Activated CD8-positive, alpha-beta memory T cell treated with anti-CD3 and anti-CD28 coated beads, Interleukin-2, amount 50 U/mL, for 24 hours (primary cell): ENCODE data around the gene ANXA9.

Experiments used
- DNase-seq: peaks from one replicate; pipeline ENCODE4 v3.0.0-alpha.2; 2020; ENCODE audit errors: extremely low read depth

ANXA9 gene

GRCh38 chr1:150981805-150982712, at the start of gene ANXA9:
Gene ANXA9 (plus strand): TSS chr1:150982292. CDS start chr1:150983106, 814 bp downstream.
- no peak for DNase-seq

- DNase-seq = no peak
These were observed 37.2 kb upstream of the ANXA9 start for GRCh38 chr1:150944856-150945255.

- no peak for DNase-seq
These were observed 27.4 kb upstream of the ANXA9 start for GRCh38 chr1:150954708-150955107.

- DNase-seq = no peak
These were observed 26.8 kb upstream of the ANXA9 start for GRCh38 chr1:150955280-150955679.

- no peak for DNase-seq
These were observed 24.4 kb upstream of the ANXA9 start for GRCh38 chr1:150957666-150958065.

- no peak for DNase-seq
These were observed 21.4 kb upstream of the ANXA9 start for GRCh38 chr1:150960646-150961045.

GRCh38 chr1:150961756-150962155, 20.3 kb upstream of the ANXA9 start:
- no peak for DNase-seq

- DNase-seq = no peak
These were observed 18.6 kb upstream of the ANXA9 start for GRCh38 chr1:150963321-150964163.

GRCh38 chr1:150964164-150964489, 18.0 kb upstream of the ANXA9 start:
- DNase-seq = no peak

- no peak for DNase-seq
These were observed 16.5 kb upstream of the ANXA9 start for GRCh38 chr1:150965605-150966004.

- no peak for DNase-seq
These were observed 16.1 kb upstream of the ANXA9 start for GRCh38 chr1:150966011-150966410.

- no peak for DNase-seq
These were observed 14.2 kb upstream of the ANXA9 start for GRCh38 chr1:150967936-150968335.

- no peak for DNase-seq
These were observed 13.6 kb upstream of the ANXA9 start for GRCh38 chr1:150968491-150968890.

- no peak for DNase-seq
These were observed 12.5 kb upstream of the ANXA9 start for GRCh38 chr1:150969626-150970025.

- no peak for DNase-seq
These were observed 11.1 kb upstream of the ANXA9 start for GRCh38 chr1:150970808-150971582.

GRCh38 chr1:150971583-150972416, 10.3 kb upstream of the ANXA9 start:
- no peak for DNase-seq

GRCh38 chr1:150972417-150972940, 9.6 kb upstream of the ANXA9 start:
- no peak for DNase-seq

GRCh38 chr1:150973258-150973835, 8.7 kb upstream of the ANXA9 start:
- DNase-seq = no peak

- DNase-seq = no peak
These were observed 8.1 kb upstream of the ANXA9 start for GRCh38 chr1:150973836-150974579.
